GM21367 (cell line): Measurements from ENCODE around the gene CYP2F1.

Experiments
- ATAC-seq: cut with Tn5 transposase; IDR thresholded peaks from one replicate; pipeline ENCODE4 v1.9.1; 2021; ENCODE audit not compliant: unreplicated experiment

The CYP2F1 gene

GRCh38 chr19:41175801-41176777 is 61.9 kb downstream of the CYP2F1 start:
- ATAC-seq: no peak
